Choroid plexus epithelial cell (primary cell): Measurements from ENCODE around the gene INPP4A.

Experiments
- DNase-seq: peaks from one replicate; pipeline ENCODE4 v3.0.0-alpha.2; 2010; ENCODE audit warnings: low read depth
- H3K4me3 ChIP-seq: 2 replicates; pipeline ENCODE4 v1.5.1; 2011; ENCODE audit warnings: low read depth, mild to moderate bottlenecking, control low read depth, low read length, moderate library complexity
- CTCF ChIP-seq: conservative IDR thresholded peaks from 2 replicates; pipeline ENCODE4 v1.5.1; 2011; ENCODE audit warnings: low read depth, mild to moderate bottlenecking, control low read depth, inconsistent platforms, low read length, moderate library complexity

Gene INPP4A

GRCh38 chr2:98538280-98539041 lies 93.8 kb downstream of the INPP4A start:
- H3K4me3 ChIP-seq, result no peak overlapping the region
- TF ChIP-seq CTCF, result no peak
- DNase-seq, result no peak

- no peak for DNase-seq
- TF ChIP-seq CTCF, result no peak
- no peak overlapping the region for H3K4me3 ChIP-seq
Measured at GRCh38 chr2:98539056-98539735, 94.5 kb downstream of the INPP4A start.

GRCh38 chr2:98540536-98540935 lies 95.9 kb downstream of the INPP4A start:
- no peak for DNase-seq
- H3K4me3 ChIP-seq, result no peak overlapping the region
- no peak for TF ChIP-seq CTCF

- no peak for TF ChIP-seq CTCF
- no peak overlapping the region for H3K4me3 ChIP-seq
- no peak for DNase-seq
Measured at GRCh38 chr2:98541489-98541888, 96.8 kb downstream of the INPP4A start.

- H3K4me3 ChIP-seq, result no peak overlapping the region
- no peak for TF ChIP-seq CTCF
- DNase-seq, result peak; percentile 59
Measured at GRCh38 chr2:98541906-98542305, 97.2 kb downstream of the INPP4A start.

- DNase-seq, result no peak
- H3K4me3 ChIP-seq, result no peak overlapping the region
- TF ChIP-seq CTCF, result no peak
Measured at GRCh38 chr2:98543214-98543613, 98.6 kb downstream of the INPP4A start.

- DNase-seq, result no peak
- H3K4me3 ChIP-seq, result no peak overlapping the region
- no peak for TF ChIP-seq CTCF
Measured at GRCh38 chr2:98543842-98544241, 99.2 kb downstream of the INPP4A start.
